GM21515 (cell line): ENCODE data around the gene SUN2.
"Not testable (repeated sequence)": the region's sequence is repeated elsewhere in the genome, so short reads cannot be mapped to it uniquely, and the experiment has no call there.

Experiments
- ATAC-seq: cut with Tn5 transposase; IDR thresholded peaks from one replicate; pipeline ENCODE4 v1.9.1; 2021; ENCODE audit not compliant: unreplicated experiment

The SUN2 gene

GRCh38 chr22:38755911-38756532, at the start of gene SUN2:
SUN2 (minus strand) TSS chr22:38755998; CDS start chr22:38752628, 3,370 bp downstream.
- ATAC-seq, result peak; percentile 55

GRCh38 chr22:38805041-38805593, 49.3 kb upstream of the SUN2 start:
- ATAC-seq, result not testable (repeated sequence)

GRCh38 chr22:38802671-38803121, 46.9 kb upstream of the SUN2 start:
- ATAC-seq, result no peak

- ATAC-seq, result no peak
Measured at GRCh38 chr22:38799265-38800002, 43.6 kb upstream of the SUN2 start.

- ATAC-seq, result no peak
Measured at GRCh38 chr22:38798496-38798895, 42.7 kb upstream of the SUN2 start.

GRCh38 chr22:38796262-38796957, 40.6 kb upstream of the SUN2 start:
- ATAC-seq, result no peak

- no peak for ATAC-seq
Measured at GRCh38 chr22:38795569-38795968, 39.8 kb upstream of the SUN2 start.

GRCh38 chr22:38793721-38794466, 38.1 kb upstream of the SUN2 start, which contains the start of gene DNAL4:
DNAL4 (minus strand) TSS chr22:38794143; CDS start chr22:38782731, 11,412 bp downstream.
- peak; percentile 94 for ATAC-seq

- no peak for ATAC-seq
Measured at GRCh38 chr22:38793317-38793716, 37.5 kb upstream of the SUN2 start.

- no peak for ATAC-seq
Measured at GRCh38 chr22:38792833-38793232, 37.0 kb upstream of the SUN2 start.

GRCh38 chr22:38789606-38790005, 33.8 kb upstream of the SUN2 start:
- no peak for ATAC-seq

GRCh38 chr22:38788846-38789245, 33.0 kb upstream of the SUN2 start:
- no peak for ATAC-seq

- no peak for ATAC-seq
Measured at GRCh38 chr22:38788021-38788816, 32.4 kb upstream of the SUN2 start.

GRCh38 chr22:38786631-38787030, 30.8 kb upstream of the SUN2 start:
- no peak for ATAC-seq

GRCh38 chr22:38784856-38785255, 29.1 kb upstream of the SUN2 start:
- no peak for ATAC-seq

GRCh38 chr22:38784035-38784434, 28.2 kb upstream of the SUN2 start:
- no peak for ATAC-seq

GRCh38 chr22:38783095-38783615, 27.4 kb upstream of the SUN2 start:
- no peak for ATAC-seq

GRCh38 chr22:38782402-38783094, 26.8 kb upstream of the SUN2 start:
- ATAC-seq, result no peak

- ATAC-seq, result no peak
Measured at GRCh38 chr22:38781033-38781432, 25.2 kb upstream of the SUN2 start.
